ENCODE data around the gene WDR77. TPM values are rescaled to one million over a fixed set of nuclear protein-coding genes. Genes with fewer than 3 reads are reported as not detected.

Gene WDR77
- total and polyA plus RNA-seq, 2 of the 4 experiments (the other 2 are of a cell fraction): 80.8 to 87.0 TPM

- no peak overlapping the region for H3K4me3 ChIP-seq (ENCODE audit: insufficient read depth, low read depth, low read length)
- no peak overlapping the region for H2AK9ac ChIP-seq (replicated peaks; ENCODE audit: low read depth, low read length, poor library complexity)
- H4K20me1 ChIP-seq (ENCODE audit: insufficient read depth, low read length): no peaks in the 10 kb centered on the region
- H2AK5ac ChIP-seq (ENCODE audit: low read depth, low read length): no peak overlapping the region
- H3K4me1 ChIP-seq (ENCODE audit: control insufficient read depth, insufficient read depth, low read length): no peaks in the 10 kb centered on the region
- no peak overlapping the region for H4K5ac ChIP-seq (ENCODE audit: low read depth, low read length)
- no peak overlapping the region for H3K23ac ChIP-seq (ENCODE audit: low read depth, low read length)
- no peak overlapping the region for H3K4ac ChIP-seq (ENCODE audit: low read depth, low read length)
- H3K27ac ChIP-seq (ENCODE audit: insufficient read depth, low read length): no peak overlapping the region
- WGBS, 2 experiments (ENCODE audit: extremely low coverage in 2 of 2, insufficient read length in 1 of 2): 59% methylated on average over 6 of the region's 6 CpGs; no CpG with 5 or more reads in 1 of the 2 experiments
- H3K27me3 ChIP-seq (ENCODE audit: control insufficient read depth, insufficient read depth, low read length): peaks cover 23% of the 10 kb centered on the region
- no peaks in the 10 kb centered on the region for H3K9me3 ChIP-seq (ENCODE audit: control insufficient read depth, insufficient read depth, low read length)
- no peak overlapping the region for H2BK20ac ChIP-seq (ENCODE audit: low read depth, low read length)
- in situ Hi-C loops (cut with MboI; ENCODE audit: low sequenced_read_pairs) (no loop called here), intact Hi-C loops (cut with micrococcal nuclease) (loop anchor here (10.0 kb wide), 1 partner anchor 62 kb away; no protein-coding TSS in a partner anchor), dilution Hi-C loops (cut with HindIII; ENCODE audit: low sequenced_read_pairs, unreplicated experiment) (no loop called here)
- H3K36me3 ChIP-seq (ENCODE audit: control insufficient read depth, insufficient read depth, low read length): no peaks in the 10 kb centered on the region
- H3K18ac ChIP-seq (ENCODE audit: low read depth, low read length): no peak overlapping the region
- DNase-seq (no peak), ATAC-seq (ENCODE audit: low read depth) (no peak)
- H4K91ac ChIP-seq (ENCODE audit: insufficient read depth, low read depth, low read length): no peak overlapping the region
- no TSS peak for BruUV-seq (replicated peaks)
- no peak overlapping the region for H2BK15ac ChIP-seq (ENCODE audit: low read depth, low read length)
- ChIA-PET POLR2A (ENCODE audit: unreplicated experiment) (no interaction called here), CTCF (no interaction called here)
- no peak overlapping the region for H2AFZ ChIP-seq (replicated peaks; ENCODE audit: low read length, poor library complexity)
- no peak overlapping the region for H2BK5ac ChIP-seq (ENCODE audit: low read depth, low read length, poor library complexity, severe bottlenecking)
- no peak overlapping the region for H3K4me2 ChIP-seq (ENCODE audit: low read depth, low read length)
- no peaks in the 10 kb centered on the region for H3K79me1 ChIP-seq (ENCODE audit: low read depth in 1 of 2, low read length in 2 of 2)
- H4K8ac ChIP-seq (ENCODE audit: low read depth in 2 of 2, low read length in 2 of 2): no peak overlapping the region
- no peak for TF ChIP-seq FOS (IDR thresholded peaks at IDR 0.05; ENCODE audit: low read depth, low read length)
- no peak for TF ChIP-seq MAZ (IDR thresholded peaks at IDR 0.05; ENCODE audit: borderline replicate concordance, low read depth, low read length)
- no peak for TF ChIP-seq MXI1 (IDR thresholded peaks at IDR 0.05; ENCODE audit: borderline replicate concordance, low read depth, low read length)
- no peak for TF ChIP-seq USF2 (IDR thresholded peaks at IDR 0.05; ENCODE audit: low read depth, low read length)
- TF ChIP-seq POLR2A (IDR thresholded peaks at IDR 0.05; ENCODE audit: low read depth, low read length): no peak
- TF ChIP-seq MAFK (IDR thresholded peaks at IDR 0.05; ENCODE audit: low read depth, low read length): no peak
- TF ChIP-seq, protein P1, sequence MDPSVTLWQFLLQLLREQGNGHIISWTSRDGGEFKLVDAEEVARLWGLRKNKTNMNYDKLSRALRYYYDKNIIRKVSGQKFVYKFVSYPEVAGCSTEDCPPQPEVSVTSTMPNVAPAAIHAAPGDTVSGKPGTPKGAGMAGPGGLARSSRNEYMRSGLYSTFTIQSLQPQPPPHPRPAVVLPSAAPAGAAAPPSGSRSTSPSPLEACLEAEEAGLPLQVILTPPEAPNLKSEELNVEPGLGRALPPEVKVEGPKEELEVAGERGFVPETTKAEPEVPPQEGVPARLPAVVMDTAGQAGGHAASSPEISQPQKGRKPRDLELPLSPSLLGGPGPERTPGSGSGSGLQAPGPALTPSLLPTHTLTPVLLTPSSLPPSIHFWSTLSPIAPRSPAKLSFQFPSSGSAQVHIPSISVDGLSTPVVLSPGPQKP (IDR thresholded peaks at IDR 0.05; ENCODE audit: borderline replicate concordance, low read depth, low read length): no peak
- TF ChIP-seq BHLHE40 (IDR thresholded peaks at IDR 0.05; ENCODE audit: low read depth, low read length): no peak
- TF ChIP-seq NFE2L2 (IDR thresholded peaks at IDR 0.05; ENCODE audit: low read depth, low read length): no peak
- no peak for TF ChIP-seq SMC3 (IDR thresholded peaks at IDR 0.05; ENCODE audit: low read depth, low read length)
- TF ChIP-seq RFX5 (IDR thresholded peaks at IDR 0.05; ENCODE audit: low read depth, low read length): no peak
- TF ChIP-seq CEBPB (IDR thresholded peaks at IDR 0.05; ENCODE audit: low read depth, low read length): no peak
- no peak for TF ChIP-seq RCOR1 (IDR thresholded peaks at IDR 0.05; ENCODE audit: insufficient replicate concordance, low read length)
- no peaks in the 10 kb centered on the region for H3K9me1 ChIP-seq (ENCODE audit: insufficient read depth, low read length)
- H3K56ac ChIP-seq (ENCODE audit: extremely low read depth, insufficient read depth, low read length): no peak overlapping the region
- H2BK120ac ChIP-seq (ENCODE audit: low read depth, low read length): no peak overlapping the region
- H3K9ac ChIP-seq (ENCODE audit: low read depth, low read length): no peak overlapping the region
- no peak overlapping the region for H3K14ac ChIP-seq (replicated peaks; ENCODE audit: low read depth, low read length)
These were observed 41.8 kb downstream of the WDR77 start for GRCh38 chr1:111407301-111407700.

Measured in IMR-90 (cell line).